GM12891 (cell line): ENCODE data around the gene ESYT3.

Experiments used
- POLR2A ChIP-seq: IDR thresholded peaks from 2 replicates; pipeline ENCODE4 v1.6.1; 2011; ENCODE audit warnings: low read depth, low read length, control low read depth
- POLR2AphosphoS5 ChIP-seq: IDR thresholded peaks from 2 replicates; pipeline ENCODE4 v1.6.1; 2011; ENCODE audit warnings: low read depth, low read length, control low read depth
- TAF1 ChIP-seq: IDR thresholded peaks from 2 replicates; pipeline ENCODE4 v1.6.1; 2011; ENCODE audit warnings: low read depth, low read length, control low read depth

GRCh38 chr3:138476526-138476925 is 42.1 kb downstream of the ESYT3 start:
- TF ChIP-seq TAF1 = no peak
- TF ChIP-seq POLR2A = no peak
- no peak for TF ChIP-seq POLR2AphosphoS5
